ENCODE measurements around the gene SHTN1. TPM values are rescaled to one million over a fixed set of nuclear protein-coding genes. Genes with fewer than 3 reads are reported as not detected.

The SHTN1 gene
- total and polyA plus RNA-seq, 2 experiments from 2014 or later = 6.7 to 8.0 TPM

DNA sequence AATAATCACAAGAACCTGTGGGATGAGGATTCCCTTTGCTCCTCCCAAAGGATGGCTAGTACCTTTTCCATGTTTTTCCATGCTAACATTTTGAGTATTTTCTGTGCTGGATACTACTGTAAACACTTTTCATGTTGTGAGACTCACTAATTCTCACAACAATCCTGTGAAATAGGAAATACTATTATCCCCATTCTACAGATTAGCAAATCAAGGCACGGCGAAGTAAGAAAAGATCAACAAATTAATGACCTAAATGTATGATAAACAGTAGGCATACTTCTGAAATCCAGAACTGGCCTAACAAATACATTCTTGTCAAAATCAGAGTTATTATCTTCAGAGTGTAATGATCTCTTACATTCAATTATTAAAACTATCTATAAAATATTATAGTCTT, 86.4 kb downstream of the SHTN1 start:
- H2AFZ ChIP-seq = no peak overlapping the region
- Mint-ChIP-seq H3K27ac (no peak overlapping the region), H3K4me3 (no peak overlapping the region), H3K4me1 (peaks cover 16% of the 10 kb centered on the region; the same call in 2 of the 3 replicates), H3K27me3 (ENCODE audit: insufficient read depth, low read depth, poor library complexity) (no peaks in the 10 kb centered on the region), H3K36me3 (ENCODE audit: low read depth) (peaks cover 9% of the 10 kb centered on the region), H3K9me3 (no peaks in the 10 kb centered on the region)
- H3K27me3 ChIP-seq (ENCODE audit: insufficient read depth) = no peaks in the 10 kb centered on the region
- no peaks in the 10 kb centered on the region; the same call in 1 of the 2 replicates for H3K4me1 ChIP-seq (ENCODE audit: insufficient read depth)
- no peaks in the 10 kb centered on the region for H3K79me2 ChIP-seq (replicated peaks; ENCODE audit: insufficient read depth)
- TF ChIP-seq, protein P1, sequence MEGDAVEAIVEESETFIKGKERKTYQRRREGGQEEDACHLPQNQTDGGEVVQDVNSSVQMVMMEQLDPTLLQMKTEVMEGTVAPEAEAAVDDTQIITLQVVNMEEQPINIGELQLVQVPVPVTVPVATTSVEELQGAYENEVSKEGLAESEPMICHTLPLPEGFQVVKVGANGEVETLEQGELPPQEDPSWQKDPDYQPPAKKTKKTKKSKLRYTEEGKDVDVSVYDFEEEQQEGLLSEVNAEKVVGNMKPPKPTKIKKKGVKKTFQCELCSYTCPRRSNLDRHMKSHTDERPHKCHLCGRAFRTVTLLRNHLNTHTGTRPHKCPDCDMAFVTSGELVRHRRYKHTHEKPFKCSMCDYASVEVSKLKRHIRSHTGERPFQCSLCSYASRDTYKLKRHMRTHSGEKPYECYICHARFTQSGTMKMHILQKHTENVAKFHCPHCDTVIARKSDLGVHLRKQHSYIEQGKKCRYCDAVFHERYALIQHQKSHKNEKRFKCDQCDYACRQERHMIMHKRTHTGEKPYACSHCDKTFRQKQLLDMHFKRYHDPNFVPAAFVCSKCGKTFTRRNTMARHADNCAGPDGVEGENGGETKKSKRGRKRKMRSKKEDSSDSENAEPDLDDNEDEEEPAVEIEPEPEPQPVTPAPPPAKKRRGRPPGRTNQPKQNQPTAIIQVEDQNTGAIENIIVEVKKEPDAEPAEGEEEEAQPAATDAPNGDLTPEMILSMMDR (conservative IDR thresholded peaks at IDR 0.05; ENCODE audit: low read depth in 2 of 2) = no peak
- TF ChIP-seq NANOG (IDR thresholded peaks at IDR 0.05; ENCODE audit: borderline replicate concordance) (no peak), ZNF114 (CRISPR knock-in tag; IDR thresholded peaks at IDR 0.05) (no peak), EZH2 (IDR thresholded peaks at IDR 0.05; ENCODE audit: low read depth, unreplicated experiment) (no peak), ZNF331 (CRISPR knock-in tag; IDR thresholded peaks at IDR 0.05; ENCODE audit: low read depth) (no peak), EZH2phosphoT487 (IDR thresholded peaks at IDR 0.05; ENCODE audit: unreplicated experiment) (no peak), JUNB (IDR thresholded peaks at IDR 0.05; ENCODE audit: unreplicated experiment) (no peak), STAT1 (IDR thresholded peaks at IDR 0.05; ENCODE audit: unreplicated experiment) (no peak), POLR2AphosphoS5 (IDR thresholded peaks at IDR 0.05; ENCODE audit: low read depth) (no peak), CREB1 (CRISPR knock-in tag; IDR thresholded peaks at IDR 0.05; ENCODE audit: low read depth) (no peak)
- TF ChIP-seq, protein P2, sequence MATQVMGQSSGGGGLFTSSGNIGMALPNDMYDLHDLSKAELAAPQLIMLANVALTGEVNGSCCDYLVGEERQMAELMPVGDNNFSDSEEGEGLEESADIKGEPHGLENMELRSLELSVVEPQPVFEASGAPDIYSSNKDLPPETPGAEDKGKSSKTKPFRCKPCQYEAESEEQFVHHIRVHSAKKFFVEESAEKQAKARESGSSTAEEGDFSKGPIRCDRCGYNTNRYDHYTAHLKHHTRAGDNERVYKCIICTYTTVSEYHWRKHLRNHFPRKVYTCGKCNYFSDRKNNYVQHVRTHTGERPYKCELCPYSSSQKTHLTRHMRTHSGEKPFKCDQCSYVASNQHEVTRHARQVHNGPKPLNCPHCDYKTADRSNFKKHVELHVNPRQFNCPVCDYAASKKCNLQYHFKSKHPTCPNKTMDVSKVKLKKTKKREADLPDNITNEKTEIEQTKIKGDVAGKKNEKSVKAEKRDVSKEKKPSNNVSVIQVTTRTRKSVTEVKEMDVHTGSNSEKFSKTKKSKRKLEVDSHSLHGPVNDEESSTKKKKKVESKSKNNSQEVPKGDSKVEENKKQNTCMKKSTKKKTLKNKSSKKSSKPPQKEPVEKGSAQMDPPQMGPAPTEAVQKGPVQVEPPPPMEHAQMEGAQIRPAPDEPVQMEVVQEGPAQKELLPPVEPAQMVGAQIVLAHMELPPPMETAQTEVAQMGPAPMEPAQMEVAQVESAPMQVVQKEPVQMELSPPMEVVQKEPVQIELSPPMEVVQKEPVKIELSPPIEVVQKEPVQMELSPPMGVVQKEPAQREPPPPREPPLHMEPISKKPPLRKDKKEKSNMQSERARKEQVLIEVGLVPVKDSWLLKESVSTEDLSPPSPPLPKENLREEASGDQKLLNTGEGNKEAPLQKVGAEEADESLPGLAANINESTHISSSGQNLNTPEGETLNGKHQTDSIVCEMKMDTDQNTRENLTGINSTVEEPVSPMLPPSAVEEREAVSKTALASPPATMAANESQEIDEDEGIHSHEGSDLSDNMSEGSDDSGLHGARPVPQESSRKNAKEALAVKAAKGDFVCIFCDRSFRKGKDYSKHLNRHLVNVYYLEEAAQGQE (IDR thresholded peaks at IDR 0.05; ENCODE audit: unreplicated experiment) = no peak
- TF ChIP-seq, protein P3, sequence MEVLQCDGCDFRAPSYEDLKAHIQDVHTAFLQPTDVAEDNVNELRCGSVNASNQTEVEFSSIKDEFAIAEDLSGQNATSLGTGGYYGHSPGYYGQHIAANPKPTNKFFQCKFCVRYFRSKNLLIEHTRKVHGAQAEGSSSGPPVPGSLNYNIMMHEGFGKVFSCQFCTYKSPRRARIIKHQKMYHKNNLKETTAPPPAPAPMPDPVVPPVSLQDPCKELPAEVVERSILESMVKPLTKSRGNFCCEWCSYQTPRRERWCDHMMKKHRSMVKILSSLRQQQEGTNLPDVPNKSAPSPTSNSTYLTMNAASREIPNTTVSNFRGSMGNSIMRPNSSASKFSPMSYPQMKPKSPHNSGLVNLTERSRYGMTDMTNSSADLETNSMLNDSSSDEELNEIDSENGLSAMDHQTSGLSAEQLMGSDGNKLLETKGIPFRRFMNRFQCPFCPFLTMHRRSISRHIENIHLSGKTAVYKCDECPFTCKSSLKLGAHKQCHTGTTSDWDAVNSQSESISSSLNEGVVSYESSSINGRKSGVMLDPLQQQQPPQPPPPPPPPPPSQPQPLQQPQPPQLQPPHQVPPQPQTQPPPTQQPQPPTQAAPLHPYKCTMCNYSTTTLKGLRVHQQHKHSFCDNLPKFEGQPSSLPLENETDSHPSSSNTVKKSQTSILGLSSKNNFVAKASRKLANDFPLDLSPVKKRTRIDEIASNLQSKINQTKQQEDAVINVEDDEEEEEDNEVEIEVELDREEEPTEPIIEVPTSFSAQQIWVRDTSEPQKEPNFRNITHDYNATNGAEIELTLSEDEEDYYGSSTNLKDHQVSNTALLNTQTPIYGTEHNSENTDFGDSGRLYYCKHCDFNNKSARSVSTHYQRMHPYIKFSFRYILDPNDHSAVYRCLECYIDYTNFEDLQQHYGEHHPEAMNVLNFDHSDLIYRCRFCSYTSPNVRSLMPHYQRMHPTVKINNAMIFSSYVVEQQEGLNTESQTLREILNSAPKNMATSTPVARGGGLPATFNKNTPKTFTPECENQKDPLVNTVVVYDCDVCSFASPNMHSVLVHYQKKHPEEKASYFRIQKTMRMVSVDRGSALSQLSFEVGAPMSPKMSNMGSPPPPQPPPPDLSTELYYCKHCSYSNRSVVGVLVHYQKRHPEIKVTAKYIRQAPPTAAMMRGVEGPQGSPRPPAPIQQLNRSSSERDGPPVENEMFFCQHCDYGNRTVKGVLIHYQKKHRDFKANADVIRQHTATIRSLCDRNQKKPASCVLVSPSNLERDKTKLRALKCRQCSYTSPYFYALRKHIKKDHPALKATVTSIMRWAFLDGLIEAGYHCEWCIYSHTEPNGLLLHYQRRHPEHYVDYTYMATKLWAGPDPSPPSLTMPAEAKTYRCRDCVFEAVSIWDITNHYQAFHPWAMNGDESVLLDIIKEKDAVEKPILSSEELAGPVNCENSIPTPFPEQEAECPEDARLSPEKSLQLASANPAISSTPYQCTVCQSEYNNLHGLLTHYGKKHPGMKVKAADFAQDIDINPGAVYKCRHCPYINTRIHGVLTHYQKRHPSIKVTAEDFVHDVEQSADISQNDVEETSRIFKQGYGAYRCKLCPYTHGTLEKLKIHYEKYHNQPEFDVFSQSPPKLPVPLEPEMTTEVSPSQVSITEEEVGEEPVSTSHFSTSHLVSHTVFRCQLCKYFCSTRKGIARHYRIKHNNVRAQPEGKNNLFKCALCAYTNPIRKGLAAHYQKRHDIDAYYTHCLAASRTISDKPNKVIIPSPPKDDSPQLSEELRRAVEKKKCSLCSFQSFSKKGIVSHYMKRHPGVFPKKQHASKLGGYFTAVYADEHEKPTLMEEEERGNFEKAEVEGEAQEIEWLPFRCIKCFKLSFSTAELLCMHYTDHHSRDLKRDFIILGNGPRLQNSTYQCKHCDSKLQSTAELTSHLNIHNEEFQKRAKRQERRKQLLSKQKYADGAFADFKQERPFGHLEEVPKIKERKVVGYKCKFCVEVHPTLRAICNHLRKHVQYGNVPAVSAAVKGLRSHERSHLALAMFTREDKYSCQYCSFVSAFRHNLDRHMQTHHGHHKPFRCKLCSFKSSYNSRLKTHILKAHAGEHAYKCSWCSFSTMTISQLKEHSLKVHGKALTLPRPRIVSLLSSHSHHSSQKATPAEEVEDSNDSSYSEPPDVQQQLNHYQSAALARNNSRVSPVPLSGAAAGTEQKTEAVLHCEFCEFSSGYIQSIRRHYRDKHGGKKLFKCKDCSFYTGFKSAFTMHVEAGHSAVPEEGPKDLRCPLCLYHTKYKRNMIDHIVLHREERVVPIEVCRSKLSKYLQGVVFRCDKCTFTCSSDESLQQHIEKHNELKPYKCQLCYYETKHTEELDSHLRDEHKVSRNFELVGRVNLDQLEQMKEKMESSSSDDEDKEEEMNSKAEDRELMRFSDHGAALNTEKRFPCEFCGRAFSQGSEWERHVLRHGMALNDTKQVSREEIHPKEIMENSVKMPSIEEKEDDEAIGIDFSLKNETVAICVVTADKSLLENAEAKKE (CRISPR knock-in tag; IDR thresholded peaks at IDR 0.05) = no peak
- TF ChIP-seq, protein P4, sequence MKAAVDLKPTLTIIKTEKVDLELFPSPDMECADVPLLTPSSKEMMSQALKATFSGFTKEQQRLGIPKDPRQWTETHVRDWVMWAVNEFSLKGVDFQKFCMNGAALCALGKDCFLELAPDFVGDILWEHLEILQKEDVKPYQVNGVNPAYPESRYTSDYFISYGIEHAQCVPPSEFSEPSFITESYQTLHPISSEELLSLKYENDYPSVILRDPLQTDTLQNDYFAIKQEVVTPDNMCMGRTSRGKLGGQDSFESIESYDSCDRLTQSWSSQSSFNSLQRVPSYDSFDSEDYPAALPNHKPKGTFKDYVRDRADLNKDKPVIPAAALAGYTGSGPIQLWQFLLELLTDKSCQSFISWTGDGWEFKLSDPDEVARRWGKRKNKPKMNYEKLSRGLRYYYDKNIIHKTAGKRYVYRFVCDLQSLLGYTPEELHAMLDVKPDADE (IDR thresholded peaks at IDR 0.05) = no peak
- no peak overlapping the region for H3K27ac ChIP-seq (ENCODE audit: low read depth)
- no peaks in the 10 kb centered on the region for H3K9me2 ChIP-seq (ENCODE audit: insufficient read depth)
- DNase-seq (ENCODE audit: low spot score) (no peak), ATAC-seq (no peak)
- H3F3A ChIP-seq (replicated peaks; ENCODE audit: low read depth) = no peaks in the 10 kb centered on the region
- no peak overlapping the region for H3K4me2 ChIP-seq
- H4K20me1 ChIP-seq (replicated peaks; ENCODE audit: insufficient read depth) = no peaks in the 10 kb centered on the region
- H3K4me3 ChIP-seq = no peak overlapping the region
- no peaks in the 10 kb centered on the region for H3K36me3 ChIP-seq (ENCODE audit: insufficient read depth)
